A172 (cell line): Measurements from ENCODE around the gene CAPG. TPM values are rescaled to one million over a fixed set of nuclear protein-coding genes. Genes with fewer than 3 reads are reported as not detected.
"Not testable (repeated sequence)": the region's sequence is repeated elsewhere in the genome, so short reads cannot be mapped to it uniquely, and the experiment has no call there.

Experiments
- DNase-seq: peaks from one replicate; pipeline ENCODE4 v3.0.0-alpha.2; 2015; ENCODE audit warnings: low spot score
- total RNA-seq: library from RNA; depleted of rRNA; stranded (reverse); fragments of >200 nt; shearing (Covaris generic); gene quantifications from 2 replicates; pipeline ENCODE4 v1.2.3, GENCODE V29; 2014; rRNA removed

The CAPG gene
- 659 and 712 TPM in 2 replicates for total RNA-seq

GRCh38 chr2:85409845-85410583, at the start of gene CAPG:
Gene CAPG (minus strand): TSS chr2:85410366. CDS start chr2:85402145, 8,221 bp downstream.
- peak; percentile 79 for DNase-seq

GRCh38 chr2:85459771-85460170, 49.6 kb upstream of the CAPG start:
- no peak for DNase-seq

GRCh38 chr2:85458601-85459563, 48.7 kb upstream of the CAPG start:
- DNase-seq, result peak; percentile 38

GRCh38 chr2:85457877-85458316, 47.7 kb upstream of the CAPG start:
- peak; percentile 97 for DNase-seq

- DNase-seq, result no peak
Observed at GRCh38 chr2:85457043-85457442, 46.9 kb upstream of the CAPG start.

GRCh38 chr2:85455552-85456090, 45.5 kb upstream of the CAPG start:
- DNase-seq, result peak; percentile 18

- no peak for DNase-seq
Observed at GRCh38 chr2:85453571-85453970, 43.4 kb upstream of the CAPG start.

- DNase-seq, result no peak
Observed at GRCh38 chr2:85452237-85452636, 42.1 kb upstream of the CAPG start.

GRCh38 chr2:85449214-85449588, 39.0 kb upstream of the CAPG start:
- no peak for DNase-seq

GRCh38 chr2:85448461-85449213, 38.5 kb upstream of the CAPG start:
- DNase-seq, result no peak

GRCh38 chr2:85447222-85447585, 37.0 kb upstream of the CAPG start:
- no peak for DNase-seq

GRCh38 chr2:85446296-85447221, 36.4 kb upstream of the CAPG start:
- no peak for DNase-seq

- no peak for DNase-seq
Observed at GRCh38 chr2:85445316-85446295, 35.4 kb upstream of the CAPG start.

- no peak for DNase-seq
Observed at GRCh38 chr2:85444629-85445172, 34.5 kb upstream of the CAPG start.

GRCh38 chr2:85441864-85442263, 31.7 kb upstream of the CAPG start:
- DNase-seq, result no peak

- no peak for DNase-seq
Observed at GRCh38 chr2:85440729-85441128, 30.6 kb upstream of the CAPG start.

- DNase-seq, result no peak
Observed at GRCh38 chr2:85439986-85440385, 29.8 kb upstream of the CAPG start.

GRCh38 chr2:85439569-85439968, 29.4 kb upstream of the CAPG start:
- not testable (repeated sequence) for DNase-seq

GRCh38 chr2:85439025-85439472, 28.9 kb upstream of the CAPG start:
- DNase-seq, result no peak
